Activated CD4-positive, alpha-beta T cell treated with anti-CD3 and anti-CD28 coated beads, Interleukin-2, amount 10 ng/mL, durations not matched to agents 7 days and 5 days (primary cell): ENCODE measurements around the gene CWC27. TPM values are rescaled to one million over a fixed set of nuclear protein-coding genes. Genes with fewer than 3 reads are reported as not detected.

Experiments
- CTCF ChIA-PET: fragments of 350-600 bp; sonication (Branson Sonifier 250); formaldehyde crosslinking; loops from one replicate; lab custom pipeline; 2021; ENCODE audit warnings: antibody characterized with exemption; lab: Charles Lee
- POLR2A ChIA-PET: fragments of 350-600 bp; sonication (Branson Sonifier 250); formaldehyde crosslinking; loops from one replicate; lab custom pipeline; 2021; ENCODE audit warnings: antibody characterized with exemption; lab: Charles Lee
- DNase-seq: peaks from one replicate; pipeline ENCODE4 v3.0.0-alpha.2; 2020
- H3K27ac Mint-ChIP-seq: one replicate; pipeline ENCODE4 v1.8.0; 2021; ENCODE audit warnings: mild to moderate bottlenecking, moderate library complexity, mixed read lengths
- H3K27me3 Mint-ChIP-seq: one replicate; pipeline ENCODE4 v1.8.0; 2021; ENCODE audit warnings: mixed read lengths
- H3K36me3 Mint-ChIP-seq: one replicate; pipeline ENCODE4 v1.8.0; 2021; ENCODE audit warnings: low read depth, mixed read lengths
- H3K4me1 Mint-ChIP-seq: one replicate; pipeline ENCODE4 v1.8.0; 2021; ENCODE audit warnings: mixed read lengths
- H3K4me3 Mint-ChIP-seq: one replicate; pipeline ENCODE4 v1.8.0; 2021; ENCODE audit warnings: mild to moderate bottlenecking, moderate library complexity, mixed read lengths
- H3K9me3 Mint-ChIP-seq: one replicate; pipeline ENCODE4 v1.8.0; 2021; ENCODE audit warnings: mixed read lengths
- total RNA-seq, 2 experiments: library from RNA; stranded (reverse); gene quantifications; one replicate each; pipeline ENCODE4 v1.2.3, GENCODE V29; 2021

CWC27 gene
- total RNA-seq, 2 experiments from 2014 or later, result 21.3 to 22.8 TPM

GRCh38 chr5:64947031-64947430, 178.3 kb downstream of the CWC27 start:
- Mint-ChIP-seq H3K27me3 (no peaks in the 10 kb centered on the region), H3K4me3 (no peak overlapping the region), H3K36me3 (no peaks in the 10 kb centered on the region), H3K27ac (no peak overlapping the region), H3K9me3 (no peaks in the 10 kb centered on the region), H3K4me1 (no peaks in the 10 kb centered on the region)
- CTCF ChIA-PET, result no interaction called here
- no peak for DNase-seq
- POLR2A ChIA-PET, result no interaction called here

GRCh38 chr5:64947801-64948200, 179.1 kb downstream of the CWC27 start:
- ChIA-PET CTCF (no interaction called here), POLR2A (no interaction called here)
- Mint-ChIP-seq H3K27ac (no peak overlapping the region), H3K9me3 (no peaks in the 10 kb centered on the region), H3K27me3 (no peaks in the 10 kb centered on the region), H3K4me3 (no peak overlapping the region), H3K36me3 (no peaks in the 10 kb centered on the region), H3K4me1 (no peaks in the 10 kb centered on the region)
- no peak for DNase-seq

- Mint-ChIP-seq H3K4me1 (no peaks in the 10 kb centered on the region), H3K27me3 (no peaks in the 10 kb centered on the region), H3K27ac (no peak overlapping the region), H3K36me3 (no peaks in the 10 kb centered on the region), H3K9me3 (no peaks in the 10 kb centered on the region), H3K4me3 (no peak overlapping the region)
- CTCF ChIA-PET, result no interaction called here
- no peak for DNase-seq
- POLR2A ChIA-PET, result no interaction called here
These were observed 180.6 kb downstream of the CWC27 start for GRCh38 chr5:64949331-64949730.

GRCh38 chr5:64952951-64953673, 184.4 kb downstream of the CWC27 start:
- Mint-ChIP-seq H3K36me3 (no peaks in the 10 kb centered on the region), H3K4me1 (peaks cover 1% of the 10 kb centered on the region), H3K9me3 (no peaks in the 10 kb centered on the region), H3K27ac (no peak overlapping the region), H3K4me3 (no peak overlapping the region), H3K27me3 (no peaks in the 10 kb centered on the region)
- POLR2A ChIA-PET, result no interaction called here
- no peak for DNase-seq
- CTCF ChIA-PET, result no interaction called here

- no peak for DNase-seq
- no peaks in the 10 kb centered on the region for H3K9me3 Mint-ChIP-seq
- peaks cover 1% of the 10 kb centered on the region for H3K4me1 Mint-ChIP-seq
- H3K36me3 Mint-ChIP-seq, result no peaks in the 10 kb centered on the region
- H3K4me3 Mint-ChIP-seq, result no peak overlapping the region
- no peak overlapping the region for H3K27ac Mint-ChIP-seq
- CTCF ChIA-PET, result no interaction called here
- H3K27me3 Mint-ChIP-seq, result no peaks in the 10 kb centered on the region
- POLR2A ChIA-PET, result no interaction called here
These were observed 185.8 kb downstream of the CWC27 start for GRCh38 chr5:64954518-64954917.

- H3K4me1 Mint-ChIP-seq, result peaks cover 1% of the 10 kb centered on the region
- no peak for DNase-seq
- H3K4me3 Mint-ChIP-seq, result no peak overlapping the region
- no peaks in the 10 kb centered on the region for H3K27me3 Mint-ChIP-seq
- H3K36me3 Mint-ChIP-seq, result peaks cover 7% of the 10 kb centered on the region
- POLR2A ChIA-PET, result no interaction called here
- H3K27ac Mint-ChIP-seq, result no peak overlapping the region
- H3K9me3 Mint-ChIP-seq, result peaks cover 2% of the 10 kb centered on the region
- CTCF ChIA-PET, result no interaction called here
These were observed 190.1 kb downstream of the CWC27 start for GRCh38 chr5:64958757-64959391.

GRCh38 chr5:64963278-64963677, 194.5 kb downstream of the CWC27 start:
- Mint-ChIP-seq H3K27ac (no peak overlapping the region), H3K4me3 (no peak overlapping the region), H3K4me1 (no peaks in the 10 kb centered on the region), H3K9me3 (peaks cover 2% of the 10 kb centered on the region), H3K36me3 (peaks cover 10% of the 10 kb centered on the region), H3K27me3 (no peaks in the 10 kb centered on the region)
- no peak for DNase-seq
- CTCF ChIA-PET, result no interaction called here
- POLR2A ChIA-PET, result no interaction called here

- ChIA-PET POLR2A (no interaction called here), CTCF (no interaction called here)
- Mint-ChIP-seq H3K4me1 (peaks cover 2% of the 10 kb centered on the region), H3K36me3 (peaks cover 19% of the 10 kb centered on the region), H3K27me3 (no peaks in the 10 kb centered on the region), H3K4me3 (no peak overlapping the region), H3K27ac (no peak overlapping the region), H3K9me3 (no peaks in the 10 kb centered on the region)
- DNase-seq, result no peak
These were observed 199.9 kb downstream of the CWC27 start for GRCh38 chr5:64968591-64969110.

- ChIA-PET POLR2A (no interaction called here), CTCF (no interaction called here)
- H3K4me1 Mint-ChIP-seq, result peaks cover 2% of the 10 kb centered on the region
These were observed 200.8 kb downstream of the CWC27 start for GRCh38 chr5:64969578-64969977.

GRCh38 chr5:64971513-64971912, 202.8 kb downstream of the CWC27 start:
- CTCF ChIA-PET, result interaction anchor here (2.1 kb wide), 1 partner anchor 10 kb away, joined by 4 read pairs; no protein-coding TSS in a partner anchor

More at GRCh38 chr5:64969578-64969977, 200.8 kb downstream of the CWC27 start:
- Mint-ChIP-seq H3K9me3 (no peaks in the 10 kb centered on the region), H3K4me3 (no peak overlapping the region), H3K36me3 (peaks cover 21% of the 10 kb centered on the region), H3K27me3 (no peaks in the 10 kb centered on the region), H3K27ac (no peak overlapping the region)
- no peak for DNase-seq

GRCh38 chr5:64971990-64972389, 203.3 kb downstream of the CWC27 start:
- CTCF ChIA-PET, result interaction anchor here (2.1 kb wide), 1 partner anchor 10 kb away, joined by 4 read pairs; no protein-coding TSS in a partner anchor
- Mint-ChIP-seq H3K4me3 (no peak overlapping the region), H3K36me3 (peaks cover 21% of the 10 kb centered on the region), H3K27ac (no peak overlapping the region), H3K27me3 (no peaks in the 10 kb centered on the region), H3K9me3 (no peaks in the 10 kb centered on the region), H3K4me1 (peaks cover 2% of the 10 kb centered on the region)
- POLR2A ChIA-PET, result no interaction called here
- DNase-seq, result no peak

More at GRCh38 chr5:64971513-64971912, 202.8 kb downstream of the CWC27 start:
- Mint-ChIP-seq H3K27ac (no peak overlapping the region), H3K4me3 (no peak overlapping the region), H3K4me1 (peaks cover 2% of the 10 kb centered on the region), H3K27me3 (no peaks in the 10 kb centered on the region), H3K36me3 (peaks cover 21% of the 10 kb centered on the region), H3K9me3 (no peaks in the 10 kb centered on the region)
- POLR2A ChIA-PET, result no interaction called here
- DNase-seq, result no peak

GRCh38 chr5:64972591-64972990, 203.9 kb downstream of the CWC27 start:
- H3K4me1 Mint-ChIP-seq, result peaks cover 2% of the 10 kb centered on the region
- no peak overlapping the region for H3K4me3 Mint-ChIP-seq
- ChIA-PET POLR2A (no interaction called here), CTCF (interaction anchor here (2.1 kb wide), 1 partner anchor 9 kb away, joined by 4 read pairs; no protein-coding TSS in a partner anchor)
- DNase-seq, result no peak
- H3K27me3 Mint-ChIP-seq, result no peaks in the 10 kb centered on the region
- H3K27ac Mint-ChIP-seq, result no peak overlapping the region
- no peaks in the 10 kb centered on the region for H3K9me3 Mint-ChIP-seq
- peaks cover 21% of the 10 kb centered on the region for H3K36me3 Mint-ChIP-seq

GRCh38 chr5:64973215-64973614, 204.5 kb downstream of the CWC27 start:
- Mint-ChIP-seq H3K4me1 (peaks cover 2% of the 10 kb centered on the region), H3K36me3 (peaks cover 26% of the 10 kb centered on the region), H3K4me3 (no peak overlapping the region), H3K9me3 (no peaks in the 10 kb centered on the region), H3K27me3 (no peaks in the 10 kb centered on the region), H3K27ac (no peak overlapping the region)
- CTCF ChIA-PET, result interaction anchor here (2.1 kb wide), 1 partner anchor 9 kb away, joined by 4 read pairs; no protein-coding TSS in a partner anchor
- DNase-seq, result no peak
- POLR2A ChIA-PET, result no interaction called here
